GM23248 (cell line): ENCODE data around the gene IKZF3. TPM values are rescaled to one million over a fixed set of nuclear protein-coding genes. Genes with fewer than 3 reads are reported as not detected.

Experiments used
- DNase-seq: peaks from one replicate; pipeline ENCODE4 v3.0.0-alpha.2; 2015
- H2AFZ ChIP-seq: fragments of 200-600 bp; sonication (generic); 2 replicates; pipeline ENCODE4 v1.6.1; 2016; ENCODE audit warnings: antibody characterized with exemption
- H3F3A ChIP-seq: fragments of 200-600 bp; sonication (generic); 2 replicates; pipeline ENCODE4 v1.6.1; 2016; ENCODE audit warnings: mild to moderate bottlenecking, antibody characterized with exemption, mixed run types; ENCODE audit not compliant: insufficient read depth
- H3K27ac ChIP-seq: fragments of 200-600 bp; sonication (generic); 2 replicates; pipeline ENCODE4 v1.5.1; 2016; ENCODE audit warnings: mild to moderate bottlenecking
- H3K27me3 ChIP-seq: fragments of 200-600 bp; sonication (generic); replicated peaks from 2 replicates; pipeline ENCODE4 v1.6.1; 2016; ENCODE audit warnings: mild to moderate bottlenecking; ENCODE audit not compliant: insufficient read depth
- H3K36me3 ChIP-seq: fragments of 200-600 bp; sonication (generic); 2 replicates; pipeline ENCODE4 v1.6.1; 2016; ENCODE audit warnings: low read depth, mild to moderate bottlenecking
- H3K4me1 ChIP-seq: fragments of 200-600 bp; sonication (generic); 2 replicates; pipeline ENCODE4 v1.6.1; 2016; ENCODE audit warnings: mild to moderate bottlenecking; ENCODE audit not compliant: insufficient read depth
- H3K4me2 ChIP-seq: fragments of 200-600 bp; sonication (generic); one replicate; pipeline ENCODE4 v1.6.1; 2016; ENCODE audit warnings: mild to moderate bottlenecking; ENCODE audit not compliant: unreplicated experiment
- H3K4me3 ChIP-seq: fragments of 200-600 bp; sonication (generic); 2 replicates; pipeline ENCODE4 v1.5.1; 2016; ENCODE audit warnings: mild to moderate bottlenecking
- H3K79me2 ChIP-seq: fragments of 200-600 bp; sonication (generic); 2 replicates; pipeline ENCODE4 v1.6.1; 2016; ENCODE audit warnings: mild to moderate bottlenecking; ENCODE audit not compliant: insufficient read depth
- H3K9ac ChIP-seq: fragments of 200-600 bp; sonication (generic); 2 replicates; pipeline ENCODE4 v1.6.1; 2016; ENCODE audit warnings: mild to moderate bottlenecking
- H3K9me2 ChIP-seq: fragments of 200-600 bp; sonication (generic); 2 replicates; pipeline ENCODE4 v1.6.1; 2016; ENCODE audit warnings: mixed run types, mild to moderate bottlenecking, moderate library complexity; ENCODE audit not compliant: insufficient read depth
- H3K9me3 ChIP-seq: fragments of 200-600 bp; sonication (generic); one replicate; pipeline ENCODE4 v1.6.1; 2017; ENCODE audit warnings: low read depth
- H4K20me1 ChIP-seq: fragments of 200-600 bp; sonication (generic); 2 replicates; pipeline ENCODE4 v1.6.0; 2016; ENCODE audit not compliant: insufficient read depth
- EZH2 ChIP-seq: fragments of 200-600 bp; sonication (generic); IDR thresholded peaks from 2 replicates; pipeline ENCODE4 v1.6.1; 2018; ENCODE audit warnings: antibody characterized with exemption, mild to moderate bottlenecking; ENCODE audit not compliant: insufficient read depth, poor library complexity, severe bottlenecking
- EZH2phosphoT487 ChIP-seq: fragments of 200-600 bp; sonication (generic); IDR thresholded peaks from 2 replicates; pipeline ENCODE4 v1.6.1; 2018; ENCODE audit warnings: antibody characterized with exemption, moderate library complexity, mild to moderate bottlenecking, low read depth; ENCODE audit not compliant: insufficient read depth
- WGBS, 2 experiments: methylation state at CpG; one replicate each; pipeline ENCODE4 v1.1.6; 2015 to 2017; ENCODE audit warnings: low lambda C conversion rate in 2 of 2, low coverage in 1 of 2; ENCODE audit errors: missing lambda C conversion rate in 2 of 2; 5-methylcytosine and 5-hydroxymethylcytosine counted together
- in situ Hi-C: fragments of 300-500 bp; cut with MboI; formaldehyde crosslinking; loops from 2 replicates; pipeline ENCODE4 v1.15.0; 2020
- polyA plus RNA-seq: library from polyadenylated mRNA; unstranded; fragments of >200 nt; fragmentation: Nextera tagmentation; extraction: Ambion mirVana; gene quantifications from 2 replicates; pipeline ENCODE4 v1.2.1, GENCODE V29; 2016
- total RNA-seq: library from RNA; depleted of rRNA; stranded (reverse); fragments of >200 nt; shearing (Covaris generic); gene quantifications from 2 replicates; pipeline ENCODE4 v1.2.3, GENCODE V29; 2014

The IKZF3 gene
- total and polyA plus RNA-seq, 2 experiments from 2014 or later: 0.09 TPM; not detected in 1

DNA sequence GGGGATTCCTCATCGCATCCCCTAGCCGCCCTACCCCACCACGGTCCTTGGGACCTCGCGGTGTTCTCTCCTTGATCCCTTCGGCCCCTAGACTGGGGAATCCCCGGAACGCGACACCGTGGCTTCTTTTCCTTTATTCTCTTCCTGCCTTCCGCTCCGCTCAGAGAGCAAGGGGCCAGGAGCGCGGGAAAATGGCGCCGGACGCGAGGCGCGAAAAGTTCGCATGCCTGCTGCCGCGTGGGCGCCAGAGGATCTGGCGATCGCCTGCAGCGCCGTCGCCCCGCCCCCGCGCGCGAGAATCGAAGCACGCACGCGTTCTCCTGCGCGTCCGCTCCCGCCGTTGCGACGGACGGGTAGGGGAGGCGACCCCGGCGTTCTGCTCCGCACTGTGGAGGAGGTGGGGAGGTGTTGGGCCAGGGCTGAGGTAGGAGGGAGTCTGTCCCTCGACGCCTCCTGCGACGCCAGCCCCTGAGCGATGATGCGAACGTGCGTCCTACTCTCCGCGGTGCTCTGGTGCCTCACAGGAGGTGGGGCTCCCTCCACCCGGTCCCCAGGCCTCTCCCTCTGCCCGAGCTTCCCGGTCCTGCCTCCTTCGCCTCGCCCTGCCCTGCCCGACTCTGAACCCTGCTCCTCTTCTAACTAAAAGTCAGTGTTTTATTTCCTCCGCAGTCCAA lies 3.9 kb upstream of the IKZF3 start, which contains the start of gene ZPBP2:
TSS of gene ZPBP2 (plus strand) at position 323 of the 674 bp plus-strand sequence. CDS start at position 476, 153 bp downstream.
- no peaks in the 10 kb centered on the region for H3K4me1 ChIP-seq
- H3K79me2 ChIP-seq: no peaks in the 10 kb centered on the region
- peaks cover 55% of the 10 kb centered on the region for H3K27me3 ChIP-seq
- peak; percentile 4 for DNase-seq
- 23 to 24% methylated on average over 65 of the region's 67 CpGs for WGBS, 2 experiments
- no peak within 1 kb of the TSS for H2AFZ ChIP-seq
- no peaks in the 10 kb centered on the region for H3K36me3 ChIP-seq
- H3K9ac ChIP-seq: no peak within 1 kb of the TSS
- H3K27ac ChIP-seq: no peak within 1 kb of the TSS
- H3K9me2 ChIP-seq: no peaks in the 10 kb centered on the region
- H3F3A ChIP-seq: no peaks in the 10 kb centered on the region; the same call in 1 of the 2 replicates
- H3K9me3 ChIP-seq: no peaks in the 10 kb centered on the region
- H3K4me3 ChIP-seq: no peak within 1 kb of the TSS
- H4K20me1 ChIP-seq: no peaks in the 10 kb centered on the region
- no peak within 1 kb of the TSS for H3K4me2 ChIP-seq
- TF ChIP-seq EZH2 (no peak), EZH2phosphoT487 (no peak)
- in situ Hi-C loops: no loop called here

GRCh38 chr17:39867084-39867879 lies 3.2 kb upstream of the IKZF3 start:
- Histone ChIP-seq H3K9me3 (no peaks in the 10 kb centered on the region), H3K4me3 (no peak overlapping the region), H3K9me2 (no peaks in the 10 kb centered on the region), H3K27ac (no peak overlapping the region), H3K9ac (no peak overlapping the region), H3K36me3 (no peaks in the 10 kb centered on the region), H3K27me3 (peaks cover 62% of the 10 kb centered on the region), H3K4me1 (no peaks in the 10 kb centered on the region), H3F3A (no peaks in the 10 kb centered on the region; the same call in 1 of the 2 replicates), H3K4me2 (no peak overlapping the region), H3K79me2 (no peaks in the 10 kb centered on the region), H4K20me1 (no peaks in the 10 kb centered on the region), H2AFZ (no peak overlapping the region)
- in situ Hi-C loops: no loop called here
- no peak for TF ChIP-seq EZH2
- no peak for TF ChIP-seq EZH2phosphoT487
- DNase-seq: no peak
- WGBS, 2 experiments: 85% methylated on average over 21 of the region's 21 CpGs

DNA sequence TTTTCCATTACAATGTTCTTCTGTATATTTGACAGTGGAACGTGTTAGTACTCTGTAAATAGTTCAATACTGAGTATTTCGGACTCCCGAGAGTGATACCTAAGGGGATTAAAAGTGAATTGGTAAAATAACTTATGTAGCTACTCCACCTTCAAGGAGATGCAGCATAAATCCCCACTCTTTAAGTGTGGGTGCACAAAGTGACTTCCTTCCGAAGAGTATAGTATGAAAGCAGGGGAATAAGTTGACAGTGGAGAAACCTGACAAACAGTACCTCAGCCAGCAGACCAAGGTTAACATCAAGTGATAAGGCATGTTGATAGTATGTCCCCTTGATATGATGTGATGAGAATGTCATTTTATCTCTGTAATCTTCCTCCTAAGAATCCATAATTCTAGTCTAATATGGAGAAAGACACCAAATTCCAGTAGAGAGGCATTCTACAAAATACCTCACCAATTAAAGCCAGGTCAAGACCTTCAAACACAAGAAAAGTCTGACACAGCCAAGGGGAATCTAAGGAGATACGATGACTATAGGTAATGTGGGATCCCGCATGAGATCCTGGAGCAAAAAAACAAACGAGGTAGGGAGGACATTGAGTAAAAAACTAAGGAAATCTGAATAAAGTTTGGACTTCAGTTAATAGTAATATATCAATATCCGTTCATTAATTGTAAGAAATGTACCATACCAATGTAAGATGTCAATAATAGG lies 2.1 kb upstream of the IKZF3 start:
- H3K9me2 ChIP-seq: no peaks in the 10 kb centered on the region
- no peak overlapping the region for H2AFZ ChIP-seq
- H3K36me3 ChIP-seq: no peaks in the 10 kb centered on the region
- H3K79me2 ChIP-seq: no peaks in the 10 kb centered on the region
- H3K4me1 ChIP-seq: no peaks in the 10 kb centered on the region
- H3K27ac ChIP-seq: no peak overlapping the region
- DNase-seq: no peak
- whole genome bisulfite sequencing, 2 experiments: 60 to 69% methylated on average over 8 of the region's 8 CpGs
- peaks cover 73% of the 10 kb centered on the region for H3K27me3 ChIP-seq
- no peak overlapping the region for H3K4me3 ChIP-seq
- no peak for TF ChIP-seq EZH2
- no peak for TF ChIP-seq EZH2phosphoT487
- no peaks in the 10 kb centered on the region for H3K9me3 ChIP-seq
- in situ Hi-C loops: no loop called here
- no peak overlapping the region for H3K4me2 ChIP-seq
- no peaks in the 10 kb centered on the region for H4K20me1 ChIP-seq
- H3F3A ChIP-seq: no peaks in the 10 kb centered on the region
- H3K9ac ChIP-seq: no peak overlapping the region

GRCh38 chr17:39863244-39863917 lies 731 bp downstream of the IKZF3 start:
- no peaks in the 10 kb centered on the region for H3K9me2 ChIP-seq
- WGBS, 2 experiments: 48 to 51% methylated on average over 7 of the region's 7 CpGs
- DNase-seq: no peak
- TF ChIP-seq EZH2 (no peak), EZH2phosphoT487 (no peak)
- no peaks in the 10 kb centered on the region for H3K4me1 ChIP-seq
- H3K4me3 ChIP-seq: no peak overlapping the region
- H2AFZ ChIP-seq: 0 out of 2 replicates have a peak overlapping the region, but pooled peaks have one; percentile 18
- no peaks in the 10 kb centered on the region for H3K79me2 ChIP-seq
- in situ Hi-C loops: no loop called here
- H3K4me2 ChIP-seq: no peak overlapping the region
- no peaks in the 10 kb centered on the region for H3K9me3 ChIP-seq
- no peaks in the 10 kb centered on the region for H4K20me1 ChIP-seq
- peaks cover 81% of the 10 kb centered on the region for H3K27me3 ChIP-seq
- no peaks in the 10 kb centered on the region for H3K36me3 ChIP-seq
- H3F3A ChIP-seq: no peaks in the 10 kb centered on the region
- H3K27ac ChIP-seq: no peak overlapping the region
- no peak overlapping the region for H3K9ac ChIP-seq
